NCI-H128 (cell line): Measurements from ENCODE around the gene ZNF14.
"Not testable (repeated sequence)": the region's sequence is repeated elsewhere in the genome, so short reads cannot be mapped to it uniquely, and the experiment has no call there.

Source experiments
- DNase-seq: peaks from one replicate; lab custom pipeline; 2025; ENCODE audit not compliant: unreplicated experiment; lab: John Stamatoyannopoulos, UW

ZNF14 gene

DNA sequence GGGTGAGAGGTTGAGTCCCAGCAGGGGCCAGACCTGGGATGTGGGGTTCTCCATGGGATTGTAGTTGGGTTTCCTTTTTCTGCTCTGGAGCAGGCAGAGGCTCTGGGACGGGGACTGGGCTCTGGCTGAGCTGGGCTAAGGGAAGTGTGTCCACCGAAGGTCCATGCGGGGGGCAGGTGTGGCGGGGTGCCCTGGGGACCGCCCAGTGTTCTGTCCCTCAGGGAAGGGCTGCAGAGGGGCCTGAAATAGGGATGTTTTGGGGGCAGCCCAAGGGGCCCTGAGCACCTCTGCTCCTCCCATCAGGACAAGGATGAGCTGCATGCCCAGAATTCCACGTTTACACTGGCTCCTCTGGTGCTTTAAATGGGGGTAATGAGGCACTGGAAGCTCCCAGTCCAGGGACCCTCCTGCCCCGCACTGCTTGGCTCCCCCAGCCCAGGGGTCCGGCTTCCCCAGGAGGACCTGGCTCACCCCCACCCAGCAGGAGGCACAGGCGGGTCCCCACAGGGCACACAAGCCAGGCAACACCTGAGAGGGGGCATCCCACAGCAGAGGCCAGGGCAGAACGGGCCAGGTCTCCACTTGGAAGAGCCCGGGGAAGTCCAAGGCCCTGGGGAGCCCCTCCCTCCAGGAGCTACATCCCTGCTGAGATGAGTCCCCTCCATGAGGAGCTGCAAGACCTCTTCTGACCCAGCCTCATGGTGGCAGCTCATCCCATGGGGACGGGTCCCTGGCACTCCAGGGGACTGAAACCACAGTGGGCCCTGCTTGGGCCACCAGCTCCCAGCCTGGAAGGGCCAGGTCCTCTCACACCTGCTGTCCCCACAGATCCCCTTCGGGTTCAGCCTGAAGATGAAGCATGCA, 14.7 kb upstream of the ZNF14 start:
- no peak for DNase-seq

DNA sequence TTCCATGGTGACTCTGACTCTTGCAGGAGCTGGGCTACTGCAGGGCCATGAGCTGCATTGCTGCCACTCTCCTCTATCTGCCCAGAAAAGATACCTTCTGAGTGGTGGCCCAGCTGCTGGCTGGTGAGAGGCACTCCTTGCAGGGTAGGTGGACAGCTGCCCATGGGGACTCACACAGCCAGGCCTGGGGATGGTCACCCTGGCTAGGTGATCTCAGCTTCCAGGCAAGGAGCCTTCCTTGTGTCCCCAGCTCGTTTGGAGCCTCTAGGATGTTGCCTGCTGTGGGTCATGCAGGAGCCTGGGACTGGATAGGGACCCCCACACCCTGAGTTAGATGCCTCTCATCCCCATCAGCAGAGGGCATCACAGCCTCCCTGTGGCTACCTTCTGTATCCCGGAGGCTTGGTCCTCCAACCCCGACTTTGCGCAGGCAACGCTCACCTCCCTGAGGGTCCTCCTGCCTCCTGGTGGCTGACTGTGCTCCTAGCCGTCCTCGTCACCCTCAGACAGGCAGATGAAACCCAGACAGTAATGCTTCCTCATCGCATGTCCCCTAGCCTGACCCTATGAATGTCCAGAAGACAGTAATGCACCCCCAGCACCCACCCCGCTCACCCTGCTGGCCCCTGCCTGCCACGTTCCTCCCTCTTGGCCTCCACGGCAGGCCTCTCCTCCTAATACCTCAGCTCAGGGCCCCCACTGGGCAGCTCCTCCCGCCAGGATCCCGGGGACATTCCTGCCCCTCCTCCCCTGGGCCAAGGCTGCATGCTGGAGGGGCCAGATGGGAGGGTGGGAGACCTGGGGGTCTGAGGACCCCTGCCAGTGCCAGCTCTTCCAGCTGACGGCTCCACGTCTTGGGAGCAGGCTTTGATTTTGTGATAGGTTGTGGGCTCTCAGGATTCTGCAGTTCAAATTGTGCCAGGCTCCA, 13.6 kb upstream of the ZNF14 start:
- DNase-seq = no peak

DNA sequence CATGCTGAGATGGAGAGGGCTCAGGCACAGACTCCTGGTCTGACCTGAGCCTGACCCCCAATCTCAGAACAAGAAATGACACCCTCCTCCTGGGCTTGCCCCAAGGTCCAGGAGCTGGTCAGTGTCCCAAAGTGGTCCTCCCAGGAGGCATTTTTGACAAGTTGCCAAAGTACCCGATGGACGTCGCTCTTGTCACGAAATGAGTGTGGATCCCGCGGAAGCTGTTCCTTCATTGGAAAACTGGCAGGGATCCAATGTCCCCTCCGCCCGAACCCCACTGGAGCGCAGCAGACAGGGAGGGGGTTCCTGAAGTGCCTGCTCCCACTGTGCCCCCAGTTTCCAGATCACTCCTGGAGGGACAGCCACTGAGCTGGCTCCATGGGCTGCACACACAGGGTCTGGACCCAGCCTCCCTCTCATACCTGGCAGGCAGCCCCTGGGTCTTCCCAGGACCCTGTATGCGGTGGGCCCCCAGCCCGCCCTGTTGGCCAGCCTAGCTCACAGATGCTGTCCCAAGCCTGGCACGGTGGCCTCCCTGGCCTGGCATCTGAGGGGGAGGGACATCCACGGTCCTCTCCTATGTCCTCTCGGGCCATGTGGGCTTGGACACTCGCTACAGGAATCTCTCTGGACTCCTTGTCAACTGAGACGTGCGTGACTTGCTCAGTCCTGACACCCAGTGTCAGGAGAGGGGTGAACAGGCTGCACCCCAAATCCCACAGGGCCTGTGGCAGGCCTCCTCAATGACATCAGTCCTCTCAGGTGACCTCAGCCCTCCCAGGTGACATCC, 12.8 kb upstream of the ZNF14 start:
- DNase-seq = no peak

- DNase-seq = no peak
Measured at GRCh38 chr19:19744641-19745040, 11.7 kb upstream of the ZNF14 start.

GRCh38 chr19:19743921-19744320, 11.0 kb upstream of the ZNF14 start:
- not testable (repeated sequence) for DNase-seq

- no peak for DNase-seq
Measured at GRCh38 chr19:19743176-19743575, 10.3 kb upstream of the ZNF14 start.

DNA sequence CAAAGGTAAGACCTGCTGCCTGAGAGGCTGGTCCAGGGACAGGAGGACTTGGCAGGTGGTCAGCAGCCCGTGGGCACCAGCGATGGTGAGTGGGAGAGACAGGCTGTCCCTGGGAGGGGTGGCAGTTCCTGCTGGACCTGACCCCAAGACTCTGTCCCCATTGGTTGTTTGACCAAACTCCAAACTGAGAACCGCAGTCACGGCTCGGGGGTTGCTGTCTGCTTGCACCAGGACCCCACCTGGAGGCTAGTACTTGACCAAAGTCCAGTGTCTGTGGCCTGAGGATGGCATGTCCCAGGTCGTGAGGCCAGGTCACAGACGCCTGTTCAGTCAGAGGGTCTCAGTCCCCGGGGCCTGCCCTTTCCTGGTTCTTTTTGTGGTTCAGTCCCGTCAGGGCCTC, 9.9 kb upstream of the ZNF14 start:
- no peak for DNase-seq

DNA sequence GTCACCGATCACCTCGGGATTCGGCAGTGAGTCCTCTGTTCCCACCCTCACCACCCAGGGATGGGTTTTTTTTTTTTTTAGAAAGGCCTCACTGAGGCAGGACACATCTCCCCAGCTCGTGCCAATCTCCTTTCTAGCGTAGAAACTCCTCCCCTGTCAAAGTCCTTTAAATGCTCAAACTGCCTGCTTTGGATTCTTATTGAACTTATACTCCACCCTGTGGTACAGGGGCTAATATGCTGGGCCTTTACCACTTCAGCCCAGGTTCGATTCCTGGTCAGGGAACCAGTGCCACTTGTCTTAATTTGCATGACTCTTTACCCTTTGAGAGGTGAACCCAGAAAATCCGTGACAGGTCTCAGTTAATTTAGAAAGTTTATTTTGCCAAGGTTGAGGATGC, 8.3 kb upstream of the ZNF14 start:
- DNase-seq = no peak

DNA sequence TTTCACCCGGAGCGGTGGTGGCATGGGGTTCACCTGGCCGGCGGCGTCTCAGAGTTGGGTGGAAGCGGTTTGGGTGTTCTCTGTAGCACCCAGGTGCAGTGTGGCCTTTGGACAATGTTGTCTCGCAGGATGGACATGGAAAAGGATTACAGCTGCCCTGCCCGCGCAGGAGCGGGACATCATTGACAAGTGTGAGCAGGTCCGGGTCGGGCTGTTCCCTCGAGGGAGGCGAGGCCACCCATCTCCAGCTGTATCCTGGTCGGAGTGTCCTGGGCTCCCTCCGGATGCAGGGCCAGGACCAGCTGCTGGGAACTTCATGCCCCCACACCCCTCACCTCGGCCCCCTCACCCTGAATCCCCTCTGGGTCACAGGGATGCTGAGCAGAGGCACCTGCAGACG, 7.8 kb upstream of the ZNF14 start:
- no peak for DNase-seq

- no peak for DNase-seq
Measured at GRCh38 chr19:19738564-19738963, 5.7 kb upstream of the ZNF14 start.

GRCh38 chr19:19737559-19738332, 4.8 kb upstream of the ZNF14 start:
- DNase-seq = no peak

DNA sequence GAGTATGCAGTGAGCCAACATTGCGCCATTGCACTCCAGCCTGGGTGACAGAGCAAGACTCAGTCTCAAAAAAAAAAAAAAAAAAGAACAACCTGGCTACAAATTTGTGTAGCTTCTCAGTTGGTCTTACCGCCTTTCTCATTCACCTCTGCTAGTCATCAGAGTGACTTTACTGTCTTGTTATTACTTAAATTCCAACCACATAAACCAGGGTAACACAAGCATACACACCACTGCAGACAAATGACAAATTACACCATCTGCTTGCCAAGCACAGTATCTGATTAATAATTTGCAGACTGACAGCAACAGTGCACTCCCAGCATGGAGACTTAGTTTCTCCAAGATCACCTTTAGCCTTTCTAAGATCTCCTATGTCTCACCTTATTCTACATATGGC, 11.0 kb downstream of the ZNF14 start:
- no peak for DNase-seq

DNA sequence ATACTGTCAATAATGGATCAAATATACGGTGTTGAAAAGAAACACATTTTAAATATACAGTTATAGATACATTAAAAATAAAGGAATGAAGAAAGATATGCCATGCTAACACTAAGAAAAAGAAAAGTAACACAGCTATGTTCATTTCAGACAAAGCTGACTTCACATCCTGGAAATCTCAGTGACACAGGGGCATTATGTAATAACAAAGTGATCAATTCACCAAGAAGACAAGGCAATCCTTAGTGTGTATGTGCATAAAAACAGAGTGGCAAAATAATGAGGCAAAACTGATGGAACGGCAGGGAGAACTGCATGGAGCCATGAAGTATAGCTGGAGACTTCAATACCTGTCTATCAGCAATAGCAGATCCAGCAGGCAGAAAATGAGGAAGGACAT, 13.1 kb downstream of the ZNF14 start:
- no peak for DNase-seq

- DNase-seq = no peak
Measured at GRCh38 chr19:19711934-19712828, 20.7 kb downstream of the ZNF14 start.

- DNase-seq = no peak
Measured at GRCh38 chr19:19711306-19711933, 21.5 kb downstream of the ZNF14 start.

DNA sequence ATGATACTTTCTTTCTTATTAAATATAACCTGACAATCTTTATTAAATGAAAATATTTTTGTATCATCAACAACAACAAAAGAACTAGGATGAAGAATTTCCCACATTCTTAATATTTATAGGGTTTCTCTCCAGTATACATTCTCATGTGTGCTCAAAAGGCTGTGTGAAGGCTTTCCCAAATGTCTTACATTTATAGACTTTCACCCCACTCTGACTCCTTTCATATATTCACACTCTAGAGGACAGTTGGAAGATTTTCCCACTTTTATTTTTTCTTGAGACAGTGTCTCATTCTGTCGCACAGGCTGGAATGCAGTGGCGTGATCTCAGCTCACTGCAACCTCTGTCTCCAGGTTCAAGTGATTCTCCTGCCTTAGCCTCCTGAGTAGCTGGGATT, 22.4 kb downstream of the ZNF14 start:
- no peak for DNase-seq

DNA sequence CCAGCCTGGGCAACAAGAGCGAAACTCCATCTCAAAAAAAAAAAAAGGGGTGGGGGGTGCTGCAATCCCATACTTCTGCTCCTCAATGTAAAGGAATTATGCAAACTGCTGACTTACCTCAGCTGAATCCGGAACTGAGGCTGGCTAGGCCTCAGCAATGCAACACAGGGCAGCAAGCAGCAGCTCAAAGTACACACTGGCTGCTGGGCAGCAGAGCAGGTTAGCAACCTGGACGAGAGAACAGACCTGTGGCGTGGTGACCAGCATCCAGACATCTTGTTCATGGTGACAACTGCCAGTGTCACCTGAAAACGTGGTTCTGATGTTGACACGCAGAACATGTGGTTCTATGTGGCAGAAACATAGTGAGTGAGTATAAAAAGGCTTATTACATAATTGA, 28.1 kb downstream of the ZNF14 start:
- DNase-seq = no peak

DNA sequence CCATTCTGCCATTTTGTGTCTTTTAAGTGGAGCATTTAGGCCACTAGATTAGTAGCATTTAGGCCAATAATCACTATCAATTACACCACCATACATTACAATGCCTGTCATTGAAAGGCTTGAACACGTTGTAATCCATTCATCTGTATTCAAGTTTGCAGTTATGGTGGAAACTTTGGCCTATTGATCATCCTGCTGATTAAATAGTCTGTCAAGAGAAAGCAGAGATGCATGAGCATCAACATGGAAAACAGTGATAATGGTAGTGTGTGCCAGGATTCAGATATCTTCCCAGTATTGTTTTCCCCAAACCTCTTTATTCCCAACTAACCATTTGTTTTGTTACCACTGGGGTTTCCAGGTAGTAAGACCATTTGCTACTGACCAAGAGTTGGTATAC, 32.4 kb downstream of the ZNF14 start:
- not testable (repeated sequence) for DNase-seq

DNA sequence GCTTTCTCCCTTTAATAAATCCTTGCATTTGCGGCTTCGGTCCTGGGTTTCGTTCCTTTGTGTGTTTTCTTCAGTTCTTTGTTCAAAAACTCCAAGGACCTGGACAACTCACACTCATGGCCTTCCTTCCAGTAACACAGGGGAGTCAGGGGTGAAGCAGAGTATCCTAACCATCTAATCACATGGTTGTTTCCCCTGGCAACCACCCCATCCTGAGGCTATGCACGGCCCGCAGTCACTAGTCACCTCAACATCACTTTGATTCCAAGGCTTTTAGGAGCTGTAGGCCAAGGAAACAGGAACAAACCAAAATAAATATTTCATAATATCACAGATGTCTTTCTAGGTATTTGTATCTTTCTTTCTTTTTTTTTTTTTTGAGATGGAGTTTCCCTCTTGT, 35.3 kb downstream of the ZNF14 start:
- no peak for DNase-seq
